Endothelial cell of umbilical vein (primary cell): ENCODE results near the gene RALGPS1. TPM values are rescaled to one million over a fixed set of nuclear protein-coding genes. Genes with fewer than 3 reads are reported as not detected.

Source experiments
- BruUV-seq: library from RNA; stranded (reverse); fragments of 400-500 nt; replicated peaks from 2 replicates; lab custom pipeline; 2021; lab: Mats Ljungman, UMichigan
- CTCF ChIA-PET: fragments of 300-600, 350-600 bp; sonication (Branson Sonifier 250); formaldehyde crosslinking; loops from one replicate; lab custom pipeline; 2021; ENCODE audit warnings: antibody characterized with exemption, inconsistent platforms; lab: Charles Lee
- POLR2A ChIA-PET: fragments of 300-600, 350-600 bp; sonication (Branson Sonifier 250); formaldehyde crosslinking; loops from one replicate; lab custom pipeline; 2021; ENCODE audit warnings: antibody characterized with exemption, inconsistent platforms; lab: Charles Lee
- DNase-seq: peaks from one replicate; pipeline ENCODE4 v3.0.0-alpha.2; 2011; ENCODE audit warnings: low read depth, low spot score
- FAIRE-seq: peaks from 2 replicates; lab custom pipeline; 2011; peaks lifted over from hg19 to GRCh38; lab: Jason Lieb, UNC
- H2AFZ ChIP-seq: 2 replicates; pipeline ENCODE4 v1.6.0; 2012; ENCODE audit warnings: low read depth, low read length, control low read depth, inconsistent platforms
- H3K27ac ChIP-seq: 2 replicates; pipeline ENCODE4 v1.5.1; 2011; ENCODE audit warnings: low read depth, mild to moderate bottlenecking, control low read depth, low read length, moderate library complexity; ENCODE audit not compliant: insufficient read depth
- H3K27me3 ChIP-seq, 2 experiments: 2 replicates each; pipeline versions ENCODE4 v1.6.0 to v1.6.1; 2011; ENCODE audit warnings: low read length in 2 of 2, mixed read lengths in 1 of 2; ENCODE audit not compliant: control insufficient read depth in 2 of 2, insufficient read depth in 2 of 2
- H3K36me3 ChIP-seq, 2 experiments: 2 replicates in 1 of 2; 3 replicates in 1 of 2; pipeline ENCODE4 v1.5.1; 2011; ENCODE audit warnings: low read length in 2 of 2, mild to moderate bottlenecking in 1 of 2, moderate library complexity in 1 of 2; ENCODE audit not compliant: control insufficient read depth in 2 of 2, insufficient read depth in 2 of 2; ENCODE audit errors: extremely low read depth in 1 of 2
- H3K4me1 ChIP-seq: 3 replicates; pipeline ENCODE4 v1.5.1; 2011; ENCODE audit warnings: mild to moderate bottlenecking, low read length; ENCODE audit not compliant: control insufficient read depth, insufficient read depth; ENCODE audit errors: extremely low read depth
- H3K4me2 ChIP-seq: 2 replicates; pipeline ENCODE4 v1.6.1; 2011; ENCODE audit warnings: low read length, control low read depth, mixed read lengths; ENCODE audit not compliant: insufficient read depth
- H3K4me3 ChIP-seq, 3 experiments: fragments of 200-600 bp in 1 of 3; sonication (generic), shearing (Covaris generic) in 1 of 3; replicated peaks in 1 of 3; 2 replicates each; pipeline ENCODE4 v1.5.1; 2011 to 2016; ENCODE audit warnings: control low read depth in 3 of 3, low read length in 3 of 3, mild to moderate bottlenecking in 2 of 3, inconsistent platforms in 1 of 3, low read depth in 1 of 3, moderate library complexity in 1 of 3; ENCODE audit not compliant: insufficient read depth in 1 of 3
- H3K79me2 ChIP-seq: 2 replicates; pipeline ENCODE4 v1.6.0; 2012; ENCODE audit warnings: low read length, inconsistent platforms; ENCODE audit not compliant: control insufficient read depth, insufficient read depth
- H3K9ac ChIP-seq: replicated peaks from 2 replicates; pipeline ENCODE3; 2011; ENCODE audit warnings: low read length, control low read depth; ENCODE audit not compliant: insufficient read depth; ENCODE audit errors: extremely low read depth
- H3K9me1 ChIP-seq: replicated peaks from 3 replicates; pipeline ENCODE4 v1.6.0; 2011; ENCODE audit warnings: mild to moderate bottlenecking, low read length; ENCODE audit not compliant: control insufficient read depth, insufficient read depth; ENCODE audit errors: extremely low read depth
- H3K9me3 ChIP-seq: replicated peaks from 2 replicates; pipeline ENCODE4 v1.5.1; 2012; ENCODE audit warnings: low read length, inconsistent platforms; ENCODE audit not compliant: control insufficient read depth, insufficient read depth
- H4K20me1 ChIP-seq: replicated peaks from 2 replicates; pipeline ENCODE3; 2011; ENCODE audit warnings: mild to moderate bottlenecking, low read length; ENCODE audit not compliant: control insufficient read depth, insufficient read depth; ENCODE audit errors: extremely low read depth
- CTCF ChIP-seq, 2 donors: IDR thresholded peaks; 1 replicate in 1 of 2; 2 replicates in 1 of 2; pipeline ENCODE4 v1.5.1; 2011; ENCODE audit warnings: low read length in 2 of 2, mild to moderate bottlenecking in 2 of 2, moderate library complexity in 2 of 2, control low read depth in 1 of 2, inconsistent platforms in 1 of 2, low read depth in 1 of 2; ENCODE audit not compliant: insufficient read depth in 1 of 2; ENCODE audit errors: extremely low read depth in 1 of 2
- EZH2 ChIP-seq: IDR thresholded peaks from 2 replicates; pipeline ENCODE4 v1.6.1; 2012; ENCODE audit warnings: borderline replicate concordance, low read depth, mild to moderate bottlenecking, moderate library complexity, low read length, inconsistent platforms; ENCODE audit not compliant: severe bottlenecking
- FOS ChIP-seq: IDR thresholded peaks from 2 replicates; pipeline ENCODE4 v1.6.1; 2011; ENCODE audit warnings: mild to moderate bottlenecking, low read length, moderate library complexity, borderline replicate concordance; ENCODE audit not compliant: insufficient read depth
- GATA2 ChIP-seq: IDR thresholded peaks from 2 replicates; pipeline ENCODE4 v1.7.0; 2011; ENCODE audit warnings: low read depth, mild to moderate bottlenecking, moderate library complexity, mixed read lengths, low read length; ENCODE audit not compliant: insufficient read length, insufficient read depth
- JUN ChIP-seq: IDR thresholded peaks from 2 replicates; pipeline ENCODE4 v1.6.1; 2011; ENCODE audit warnings: borderline replicate concordance, low read depth; ENCODE audit not compliant: insufficient read length, insufficient read depth
- MYC ChIP-seq: IDR thresholded peaks from one replicate; pipeline ENCODE4 v1.6.1; 2011; ENCODE audit warnings: mild to moderate bottlenecking, low read depth, low read length
- POLR2A ChIP-seq: IDR thresholded peaks from 2 replicates; pipeline ENCODE4 v1.6.1; 2012; ENCODE audit warnings: low read depth, mild to moderate bottlenecking, control low read depth, low read length
- POLR2AphosphoS5 ChIP-seq: IDR thresholded peaks from 2 replicates; pipeline ENCODE4 v1.6.1; 2012; ENCODE audit warnings: low read depth, mild to moderate bottlenecking, control low read depth, low read length, moderate library complexity; ENCODE audit not compliant: insufficient read depth
- dilution Hi-C: fragments of 300-500 bp; cut with MboI; formaldehyde crosslinking; loops from one replicate; pipeline ENCODE4 v1.15.0; 2019; ENCODE audit warnings: low sequenced_read_pairs; ENCODE audit not compliant: extremely low pct_ligation_motif_present
- intact Hi-C: fragments of 100-400 bp; cut with micrococcal nuclease; formaldehyde crosslinking; loops from one replicate; pipeline ENCODE4 v1.10.0; 2022
- polyA plus RNA-seq, 4 experiments: library from polyadenylated mRNA; depleted of rRNA in 3 of 4; stranded (reverse) in 3 of 4; unstranded in 1 of 4; fragments of >200 nt; gene quantifications; 2 replicates each; pipeline versions ENCODE4 v1.2.1 to v1.2.3, GENCODE V29; 2011 to 2012; ENCODE audit warnings: missing spikeins in 1 of 4
- total RNA-seq: library from RNA; stranded (reverse); gene quantifications from 2 replicates; pipeline ENCODE4 v1.2.3, GENCODE V29; 2021
- TF ChIP-seq, protein P1 (sequence below): IDR thresholded peaks from 2 replicates; pipeline ENCODE4 v1.6.1; 2011; ENCODE audit not compliant: insufficient read depth, insufficient read length

RALGPS1 gene
- total and polyA plus RNA-seq, 2 donors (not counting 3 experiments of a cell fraction or from before 2014, with no cell fraction given), result 3.8 to 5.5 TPM

- BruUV-seq, result no TSS peak
- FAIRE-seq (peak; percentile 38), DNase-seq (no peak)
- Histone ChIP-seq H3K9me3 (no peaks in the 10 kb centered on the region), H3K9me1 (no peaks in the 10 kb centered on the region), H3K4me1 (peaks cover 16% of the 10 kb centered on the region), H2AFZ (peak overlapping the region; percentile 93), H3K4me3 (peak overlapping the region; percentile 30 to 64 (median 53)), H3K9ac (peak overlapping the region; percentile 77), H3K4me2 (peak overlapping the region; percentile 72), H3K79me2 (peaks cover 3% of the 10 kb centered on the region), H3K36me3 (no peaks in the 10 kb centered on the region), H3K27ac (peak overlapping the region; percentile 70), H3K27me3 (no peaks in the 10 kb centered on the region), H4K20me1 (no peaks in the 10 kb centered on the region)
- ChIA-PET POLR2A (no interaction called here), CTCF (interaction anchor here (0.6 to 3.1 kb wide), 9 partner anchors 9 to 181 kb away, joined by 3 to 28 read pairs (median 5); no protein-coding TSS in a partner anchor)
- TF ChIP-seq MYC, result no peak
- TF ChIP-seq POLR2A, result no peak
- TF ChIP-seq, protein P1, sequence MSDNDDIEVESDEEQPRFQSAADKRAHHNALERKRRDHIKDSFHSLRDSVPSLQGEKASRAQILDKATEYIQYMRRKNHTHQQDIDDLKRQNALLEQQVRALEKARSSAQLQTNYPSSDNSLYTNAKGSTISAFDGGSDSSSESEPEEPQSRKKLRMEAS, result no peak
- no peak for TF ChIP-seq GATA2
- no peak for TF ChIP-seq POLR2AphosphoS5
- no peak for TF ChIP-seq FOS
- no peak for TF ChIP-seq EZH2
- no peak for TF ChIP-seq JUN
- TF ChIP-seq CTCF (IDR thresholded peaks at IDR 0.05; ENCODE audit: extremely low read depth in 1 of 2, insufficient read depth in 1 of 2, low read depth in 1 of 2, low read length in 2 of 2), result no peak
- dilution Hi-C loops, result no loop called here
- intact Hi-C loops, result loop anchor here (1.0 kb wide), 6 partner anchors 42 to 156 kb away; no protein-coding TSS in a partner anchor
These were observed 207.1 kb downstream of the RALGPS1 start for GRCh38 chr9:127121628-127122175.
